K562 (cell line): ENCODE results near the gene CELSR1. TPM values are rescaled to one million over a fixed set of nuclear protein-coding genes. Genes with fewer than 3 reads are reported as not detected.

Source experiments
- ATAC-seq: fragments of 200-7000 bp; cut with Tn5 transposase; 3 replicates; pipeline ENCODE4 v1.9.1; 2020; ENCODE audit warnings: moderate library complexity
- BruUV-seq: library from RNA; stranded (reverse); fragments of 400-500 nt; replicated peaks from 2 replicates; lab custom pipeline; 2021; lab: Mats Ljungman, UMichigan
- CTCF ChIA-PET: fragments of 300-600 bp; formaldehyde crosslinking; extraction: SDS; loops from one replicate; lab custom pipeline; 2021; ENCODE audit warnings: low intra/inter-chr PET ratio; lab: Yijun Ruan, JAX
- POLR2A ChIA-PET: fragments of 300-600, 350-650 bp; sonication (Branson Sonifier 250); formaldehyde crosslinking; extraction: SDS; loops from one replicate; lab custom pipeline; 2021; ENCODE audit warnings: antibody characterized with exemption, inconsistent platforms; lab: Yijun Ruan, JAX
- DNase-seq, 4 experiments: peaks; one replicate each; pipeline versions ENCODE4 v3.0.0 to v3.0.0-alpha.2; 2011 to 2018; ENCODE audit warnings: low spot score in 3 of 4, mixed read lengths in 3 of 4; ENCODE audit errors: extremely low read depth in 1 of 4
- FAIRE-seq: peaks from 2 replicates; lab custom pipeline; 2011; peaks lifted over from hg19 to GRCh38; lab: Jason Lieb, UNC
- H2AFZ ChIP-seq: 2 replicates; pipeline ENCODE4 v1.6.0; 2011; ENCODE audit warnings: low read depth, low read length, control low read depth, inconsistent platforms
- H3K27ac ChIP-seq: fragments of 200-600 bp; 3 replicates; pipeline ENCODE4 v1.8.0; 2011; ENCODE audit warnings: low read depth, mild to moderate bottlenecking, control low read depth, inconsistent platforms, low read length, moderate library complexity, mixed read lengths; ENCODE audit errors: extremely low read depth
- H3K27me3 ChIP-seq, 2 experiments: fragments of 300-600 bp in 1 of 2; 2 replicates in 1 of 2; 3 replicates in 1 of 2; pipeline versions ENCODE4 v1.6.0 to v1.8.0; 2011; ENCODE audit warnings: inconsistent platforms in 2 of 2, low read length in 2 of 2, mild to moderate bottlenecking in 1 of 2, mixed read lengths in 1 of 2, moderate library complexity in 1 of 2; ENCODE audit not compliant: control insufficient read depth in 2 of 2, insufficient read depth in 2 of 2
- H3K36me3 ChIP-seq: fragments of 300-600 bp; 3 replicates; pipeline ENCODE4 v1.8.0; 2011; ENCODE audit warnings: mild to moderate bottlenecking, low read length, inconsistent platforms; ENCODE audit not compliant: control insufficient read depth, insufficient read depth
- H3K4me1 ChIP-seq, 2 experiments: fragments of 200-600 bp in 1 of 2; replicated peaks in 1 of 2; 2 replicates in 1 of 2; 3 replicates in 1 of 2; pipeline versions ENCODE4 v1.5.1 to v1.8.0; 2011; ENCODE audit warnings: inconsistent platforms in 2 of 2, low read length in 2 of 2, mild to moderate bottlenecking in 1 of 2, mixed read lengths in 1 of 2, moderate library complexity in 1 of 2; ENCODE audit not compliant: control insufficient read depth in 2 of 2, insufficient read depth in 2 of 2
- H3K4me2 ChIP-seq: 2 replicates; pipeline ENCODE4 v1.6.1; 2011; ENCODE audit warnings: low read length, control low read depth, inconsistent platforms, mixed read lengths; ENCODE audit not compliant: insufficient read depth
- H3K4me3 ChIP-seq: fragments of 200-600 bp; sonication (generic), shearing (Covaris generic); 2 replicates; pipeline ENCODE4 v1.5.1; 2016; ENCODE audit warnings: control low read depth, inconsistent platforms
- H3K79me2 ChIP-seq: fragments of 200-600 bp; 3 replicates; pipeline ENCODE4 v1.8.0; 2011; ENCODE audit warnings: low read length, inconsistent platforms; ENCODE audit not compliant: control insufficient read depth, insufficient read depth
- H3K9ac ChIP-seq, 2 experiments: 2 replicates each; pipeline versions ENCODE4 v1.6.0 to v1.6.1; 2011; ENCODE audit warnings: low read depth in 2 of 2, low read length in 2 of 2, control low read depth in 1 of 2, inconsistent platforms in 1 of 2, mild to moderate bottlenecking in 1 of 2, mixed read lengths in 1 of 2; ENCODE audit not compliant: insufficient read depth in 1 of 2
- H3K9me1 ChIP-seq: one replicate; pipeline ENCODE4 v1.6.0; 2011; ENCODE audit warnings: inconsistent platforms, mild to moderate bottlenecking, low read length, moderate library complexity; ENCODE audit not compliant: control insufficient read depth, insufficient read depth
- H3K9me3 ChIP-seq: replicated peaks from 2 replicates; pipeline ENCODE4 v1.5.1; 2011; ENCODE audit warnings: low read depth, low read length, inconsistent platforms; ENCODE audit not compliant: control insufficient read depth, insufficient read depth
- H4K20me1 ChIP-seq: replicated peaks from 2 replicates; pipeline ENCODE4 v1.6.1; 2011; ENCODE audit warnings: low read length, inconsistent platforms, mixed read lengths; ENCODE audit not compliant: control insufficient read depth, insufficient read depth
- CCNT2 ChIP-seq: IDR thresholded peaks from 2 replicates; pipeline ENCODE4 v1.6.1; 2011; ENCODE audit warnings: borderline replicate concordance, low read depth, mild to moderate bottlenecking, moderate library complexity, mixed read lengths, low read length; ENCODE audit not compliant: insufficient read length; ENCODE audit errors: extremely low read depth
- CXXC5 ChIP-seq: fragments of 250-450 bp; sonication (Bioruptor Pico); IDR thresholded peaks from 2 replicates; pipeline ENCODE4 v1.8.0; 2022; ENCODE audit warnings: inconsistent platforms, mild to moderate bottlenecking, moderate library complexity
- PYGO2 ChIP-seq: fragments of 450-650 bp; IDR thresholded peaks from 2 replicates; pipeline ENCODE4 v1.6.1; 2016; ENCODE audit warnings: mild to moderate bottlenecking, missing genetic modification characterization, moderate library complexity, missing compliant biosample characterization
- RCOR1 ChIP-seq, 2 experiments: IDR thresholded peaks; 2 replicates each; pipeline ENCODE4 v1.6.1; 2012; ENCODE audit warnings: low read depth in 2 of 2, low read length in 2 of 2, borderline replicate concordance in 1 of 2, improper control_type of control experiment in 1 of 2
- SIRT6 ChIP-seq: IDR thresholded peaks from one replicate; pipeline ENCODE4 v1.6.1; 2012; ENCODE audit warnings: low read depth, mild to moderate bottlenecking, control low read depth, inconsistent platforms, low read length, moderate library complexity
- SMARCE1 ChIP-seq: fragments of 450-650 bp; IDR thresholded peaks from 2 replicates; pipeline ENCODE4 v1.7.1; 2016; ENCODE audit warnings: mild to moderate bottlenecking
- TAF9B ChIP-seq: fragments of 450-650 bp; IDR thresholded peaks from 2 replicates; pipeline ENCODE4 v1.6.1; 2018; ENCODE audit warnings: mild to moderate bottlenecking; ENCODE audit not compliant: partially characterized antibody
- ZNF23 ChIP-seq: fragments of 250-450 bp; sonication (Bioruptor Pico); IDR thresholded peaks from 2 replicates; pipeline ENCODE4 v1.4.0; 2020; ENCODE audit warnings: mild to moderate bottlenecking
- WGBS: fragments of 100-300 bp; shearing (Covaris generic); methylation state at CpG from one replicate; pipeline ENCODE4 v1.1.6; 2016; ENCODE audit warnings: low coverage, mixed read lengths; ENCODE audit not compliant: insufficient coverage; ENCODE audit errors: missing lambda C conversion rate; 5-methylcytosine and 5-hydroxymethylcytosine counted together
- in situ Hi-C: fragments of 300-500 bp; cut with MboI; formaldehyde crosslinking; loops from 4 replicates; pipeline ENCODE4 v1.15.0; 2018; ENCODE audit warnings: inconsistent platforms, mixed read lengths
- intact Hi-C: fragments of 100-400 bp; cut with micrococcal nuclease; formaldehyde crosslinking; loops from 2 replicates; pipeline ENCODE4 v1.14.2; 2022
- polyA plus RNA-seq, 8 experiments: library from polyadenylated mRNA; depleted of rRNA in 4 of 8; stranded (reverse) in 5 of 8; unstranded in 3 of 8; fragments of >200 nt; fragmentation: Nextera tagmentation in 2 of 8; fragmentation: Illumina TruSeq in 1 of 8; extraction: Ambion mirVana in 2 of 8; extraction: Trizol in 1 of 8; gene quantifications; 2 replicates each; pipeline versions ENCODE4 v1.2.1 to v1.2.3, GENCODE V29; 2011 to 2014; ENCODE audit warnings: inconsistent platforms in 1 of 8, missing spikeins in 1 of 8
- total RNA-seq, 7 experiments: library from RNA; depleted of rRNA in 6 of 7; stranded (reverse); fragments of >200 nt in 6 of 7; fragmentation: Illumina TruSeq in 2 of 7; extraction: Trizol in 2 of 7; gene quantifications; 2 replicates each; pipeline versions ENCODE4 v1.2.1 to v1.2.3, GENCODE V29; 2011 to 2021; ENCODE audit warnings: low replicate concordance in 1 of 7
- TF ChIP-seq, protein P1 (sequence below), 2 experiments: fragments of 450-650 bp; IDR thresholded peaks; 2 replicates each; pipeline ENCODE4 v1.6.1; 2016
- TF ChIP-seq, protein P2 (sequence below): sonication (generic); formaldehyde crosslinking; IDR thresholded peaks from 2 replicates; pipeline ENCODE4 v1.8.0; 2022; ENCODE audit warnings: missing genetic modification reagents, mild to moderate bottlenecking, borderline replicate concordance
- TF ChIP-seq, protein P3 (sequence below): fragments of 250-450 bp; sonication (Bioruptor Pico); IDR thresholded peaks from 2 replicates; pipeline ENCODE4 v1.8.0; 2021; ENCODE audit warnings: mild to moderate bottlenecking, moderate library complexity
- TF ChIP-seq, protein P4 (sequence below): fragments of 450-650 bp; formaldehyde crosslinking; IDR thresholded peaks from 2 replicates; pipeline ENCODE4 v1.4.0; 2020; ENCODE audit warnings: mild to moderate bottlenecking, moderate library complexity
- TF ChIP-seq, protein P5 (sequence below): fragments of 450-650 bp; IDR thresholded peaks from 2 replicates; pipeline ENCODE4 v1.6.1; 2016; ENCODE audit warnings: missing biosample characterization, missing genetic modification characterization

Gene CELSR1
- total and polyA plus RNA-seq, 9 of the 15 experiments (the other 6 are each of a cell fraction or from before 2014, with no cell fraction given), result under 0.01 to 0.09 TPM; not detected in 7

DNA sequence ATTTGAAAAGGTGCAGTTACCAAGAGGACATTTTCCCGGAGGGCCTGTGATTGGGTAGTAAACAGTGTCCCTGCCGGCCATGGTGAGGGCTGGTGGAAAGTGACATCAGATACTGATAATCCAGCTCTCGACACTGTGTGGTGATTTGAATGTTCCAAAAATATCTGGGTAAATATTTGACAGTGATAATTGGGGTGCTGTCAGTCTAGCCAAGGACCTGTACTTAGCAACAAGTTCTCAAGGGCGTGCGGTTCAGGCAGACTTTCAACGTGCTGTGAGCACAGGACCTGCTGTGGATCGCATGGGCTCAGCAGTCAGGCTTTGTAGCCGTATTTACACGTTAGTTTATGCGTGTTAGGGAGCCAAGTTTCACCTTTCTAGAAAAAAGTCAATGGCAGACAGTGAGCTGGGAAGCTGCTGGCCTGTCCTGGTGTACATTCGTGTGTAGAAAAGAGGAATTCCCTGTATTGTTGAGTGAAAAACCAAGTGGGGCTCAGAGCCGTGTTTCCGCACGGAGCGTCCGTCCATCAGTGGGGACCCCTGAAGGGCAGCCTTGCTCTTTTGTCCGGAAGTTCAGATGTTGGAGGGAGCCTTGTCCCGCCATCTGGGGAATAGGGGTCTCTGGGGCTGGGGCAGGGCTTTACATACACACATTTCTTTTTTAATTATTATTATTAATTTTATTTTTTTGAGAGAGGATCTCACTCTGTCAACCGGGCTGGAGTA lies 190.6 kb downstream of the CELSR1 start:
- no peaks in the 10 kb centered on the region for H3K27me3 ChIP-seq
- ChIA-PET POLR2A (interaction anchor here (0.7 kb wide), 1 partner anchor 217 kb away, joined by 3 read pairs; no protein-coding TSS in a partner anchor), CTCF (no interaction called here)
- ATAC-seq (no peak), FAIRE-seq (no peak), DNase-seq (no peak)
- H3K4me2 ChIP-seq, result no peak overlapping the region
- in situ Hi-C loops, result no loop called here
- H3K9me1 ChIP-seq, result no peaks in the 10 kb centered on the region
- no peak overlapping the region for H3K27ac ChIP-seq
- no peak overlapping the region for H3K9ac ChIP-seq
- H3K79me2 ChIP-seq, result no peaks in the 10 kb centered on the region
- BruUV-seq, result no TSS peak
- no peaks in the 10 kb centered on the region for H3K9me3 ChIP-seq
- 89% methylated on average over 17 of the region's 19 CpGs for WGBS
- intact Hi-C loops, result no loop called here
- H4K20me1 ChIP-seq, result no peaks in the 10 kb centered on the region
- no peak overlapping the region for H2AFZ ChIP-seq
- H3K4me1 ChIP-seq, result no peaks in the 10 kb centered on the region
- peaks cover 89% of the 10 kb centered on the region; the same call in 2 of the 3 replicates for H3K36me3 ChIP-seq
- H3K4me3 ChIP-seq, result no peak overlapping the region
- TF ChIP-seq PYGO2 (tag) (no peak), SIRT6 (no peak), RCOR1 (IDR thresholded peaks at IDR 0.05; ENCODE audit: borderline replicate concordance in 1 of 2, low read depth in 2 of 2, low read length in 2 of 2) (no peak), SMARCE1 (no peak), TAF9B (no peak), CXXC5 (CRISPR knock-in tag) (no peak), ZNF23 (CRISPR knock-in tag) (no peak), CCNT2 (no peak)
- TF ChIP-seq, protein P1, sequence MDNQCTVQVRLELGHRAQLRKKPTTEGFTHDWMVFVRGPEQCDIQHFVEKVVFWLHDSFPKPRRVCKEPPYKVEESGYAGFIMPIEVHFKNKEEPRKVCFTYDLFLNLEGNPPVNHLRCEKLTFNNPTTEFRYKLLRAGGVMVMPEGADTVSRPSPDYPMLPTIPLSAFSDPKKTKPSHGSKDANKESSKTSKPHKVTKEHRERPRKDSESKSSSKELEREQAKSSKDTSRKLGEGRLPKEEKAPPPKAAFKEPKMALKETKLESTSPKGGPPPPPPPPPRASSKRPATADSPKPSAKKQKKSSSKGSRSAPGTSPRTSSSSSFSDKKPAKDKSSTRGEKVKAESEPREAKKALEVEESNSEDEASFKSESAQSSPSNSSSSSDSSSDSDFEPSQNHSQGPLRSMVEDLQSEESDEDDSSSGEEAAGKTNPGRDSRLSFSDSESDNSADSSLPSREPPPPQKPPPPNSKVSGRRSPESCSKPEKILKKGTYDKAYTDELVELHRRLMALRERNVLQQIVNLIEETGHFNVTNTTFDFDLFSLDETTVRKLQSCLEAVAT (IDR thresholded peaks at IDR 0.05), result no peak
- TF ChIP-seq, protein P2, sequence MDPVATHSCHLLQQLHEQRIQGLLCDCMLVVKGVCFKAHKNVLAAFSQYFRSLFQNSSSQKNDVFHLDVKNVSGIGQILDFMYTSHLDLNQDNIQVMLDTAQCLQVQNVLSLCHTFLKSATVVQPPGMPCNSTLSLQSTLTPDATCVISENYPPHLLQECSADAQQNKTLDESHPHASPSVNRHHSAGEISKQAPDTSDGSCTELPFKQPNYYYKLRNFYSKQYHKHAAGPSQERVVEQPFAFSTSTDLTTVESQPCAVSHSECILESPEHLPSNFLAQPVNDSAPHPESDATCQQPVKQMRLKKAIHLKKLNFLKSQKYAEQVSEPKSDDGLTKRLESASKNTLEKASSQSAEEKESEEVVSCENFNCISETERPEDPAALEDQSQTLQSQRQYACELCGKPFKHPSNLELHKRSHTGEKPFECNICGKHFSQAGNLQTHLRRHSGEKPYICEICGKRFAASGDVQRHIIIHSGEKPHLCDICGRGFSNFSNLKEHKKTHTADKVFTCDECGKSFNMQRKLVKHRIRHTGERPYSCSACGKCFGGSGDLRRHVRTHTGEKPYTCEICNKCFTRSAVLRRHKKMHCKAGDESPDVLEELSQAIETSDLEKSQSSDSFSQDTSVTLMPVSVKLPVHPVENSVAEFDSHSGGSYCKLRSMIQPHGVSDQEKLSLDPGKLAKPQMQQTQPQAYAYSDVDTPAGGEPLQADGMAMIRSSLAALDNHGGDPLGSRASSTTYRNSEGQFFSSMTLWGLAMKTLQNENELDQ (CRISPR knock-in tag), result no peak
- TF ChIP-seq, protein P3, sequence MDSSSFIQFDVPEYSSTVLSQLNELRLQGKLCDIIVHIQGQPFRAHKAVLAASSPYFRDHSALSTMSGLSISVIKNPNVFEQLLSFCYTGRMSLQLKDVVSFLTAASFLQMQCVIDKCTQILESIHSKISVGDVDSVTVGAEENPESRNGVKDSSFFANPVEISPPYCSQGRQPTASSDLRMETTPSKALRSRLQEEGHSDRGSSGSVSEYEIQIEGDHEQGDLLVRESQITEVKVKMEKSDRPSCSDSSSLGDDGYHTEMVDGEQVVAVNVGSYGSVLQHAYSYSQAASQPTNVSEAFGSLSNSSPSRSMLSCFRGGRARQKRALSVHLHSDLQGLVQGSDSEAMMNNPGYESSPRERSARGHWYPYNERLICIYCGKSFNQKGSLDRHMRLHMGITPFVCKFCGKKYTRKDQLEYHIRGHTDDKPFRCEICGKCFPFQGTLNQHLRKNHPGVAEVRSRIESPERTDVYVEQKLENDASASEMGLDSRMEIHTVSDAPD (CRISPR knock-in tag), result no peak
- TF ChIP-seq, protein P4, sequence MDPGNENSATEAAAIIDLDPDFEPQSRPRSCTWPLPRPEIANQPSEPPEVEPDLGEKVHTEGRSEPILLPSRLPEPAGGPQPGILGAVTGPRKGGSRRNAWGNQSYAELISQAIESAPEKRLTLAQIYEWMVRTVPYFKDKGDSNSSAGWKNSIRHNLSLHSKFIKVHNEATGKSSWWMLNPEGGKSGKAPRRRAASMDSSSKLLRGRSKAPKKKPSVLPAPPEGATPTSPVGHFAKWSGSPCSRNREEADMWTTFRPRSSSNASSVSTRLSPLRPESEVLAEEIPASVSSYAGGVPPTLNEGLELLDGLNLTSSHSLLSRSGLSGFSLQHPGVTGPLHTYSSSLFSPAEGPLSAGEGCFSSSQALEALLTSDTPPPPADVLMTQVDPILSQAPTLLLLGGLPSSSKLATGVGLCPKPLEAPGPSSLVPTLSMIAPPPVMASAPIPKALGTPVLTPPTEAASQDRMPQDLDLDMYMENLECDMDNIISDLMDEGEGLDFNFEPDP (CRISPR knock-in tag), result no peak
- TF ChIP-seq, protein P5, sequence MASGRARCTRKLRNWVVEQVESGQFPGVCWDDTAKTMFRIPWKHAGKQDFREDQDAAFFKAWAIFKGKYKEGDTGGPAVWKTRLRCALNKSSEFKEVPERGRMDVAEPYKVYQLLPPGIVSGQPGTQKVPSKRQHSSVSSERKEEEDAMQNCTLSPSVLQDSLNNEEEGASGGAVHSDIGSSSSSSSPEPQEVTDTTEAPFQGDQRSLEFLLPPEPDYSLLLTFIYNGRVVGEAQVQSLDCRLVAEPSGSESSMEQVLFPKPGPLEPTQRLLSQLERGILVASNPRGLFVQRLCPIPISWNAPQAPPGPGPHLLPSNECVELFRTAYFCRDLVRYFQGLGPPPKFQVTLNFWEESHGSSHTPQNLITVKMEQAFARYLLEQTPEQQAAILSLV (tag), result no peak
